Measurements from ENCODE around the gene TAS2R8.
"Not testable (repeated sequence)": the region's sequence is repeated elsewhere in the genome, so short reads cannot be mapped to it uniquely, and the experiment has no call there.

Gene TAS2R8

GRCh38 chr12:10807186-10807585, at the start of gene TAS2R8:
TAS2R8 (minus strand) TSS chr12:10807286; CDS start chr12:10806980, 306 bp downstream.
- no peak for DNase-seq

GRCh38 chr12:10855807-10856206, 48.7 kb upstream of the TAS2R8 start:
- no peak for DNase-seq

- no peak for DNase-seq
Measured at GRCh38 chr12:10853776-10854175, 46.7 kb upstream of the TAS2R8 start.

GRCh38 chr12:10851243-10851858, 44.3 kb upstream of the TAS2R8 start:
- DNase-seq = no peak

- no peak for DNase-seq
Measured at GRCh38 chr12:10849425-10849878, 42.4 kb upstream of the TAS2R8 start, which contains the start of gene PRR4. PRR4 (minus strand) TSS chr12:10849475; CDS start chr12:10849437, 38 bp downstream.

- no peak for DNase-seq
Measured at GRCh38 chr12:10847744-10848143, 40.7 kb upstream of the TAS2R8 start.

- no peak for DNase-seq
Measured at GRCh38 chr12:10842862-10843261, 35.8 kb upstream of the TAS2R8 start.

- no peak for DNase-seq
Measured at GRCh38 chr12:10838461-10838860, 31.4 kb upstream of the TAS2R8 start.

GRCh38 chr12:10829994-10830393, 22.9 kb upstream of the TAS2R8 start:
- no peak for DNase-seq

GRCh38 chr12:10826258-10826657, 19.2 kb upstream of the TAS2R8 start, which contains the start of gene TAS2R10:
TAS2R10 (minus strand) TSS chr12:10826358; CDS start chr12:10826269, 89 bp downstream.
- DNase-seq = no peak

GRCh38 chr12:10824957-10825356, 17.9 kb upstream of the TAS2R8 start:
- no peak for DNase-seq

GRCh38 chr12:10811883-10812536, 4.9 kb upstream of the TAS2R8 start:
- no peak for DNase-seq

- DNase-seq = no peak
Measured at GRCh38 chr12:10810068-10810467, 3.0 kb upstream of the TAS2R8 start, which contains the start of gene TAS2R9. TAS2R9 (minus strand) TSS chr12:10810168; CDS start chr12:10810075, 93 bp downstream.

GRCh38 chr12:10802587-10802986, 4.5 kb downstream of the TAS2R8 start, which contains the start of gene TAS2R7:
TAS2R7 (minus strand) TSS chr12:10802627; CDS start chr12:10802570, 57 bp downstream.
- DNase-seq = no peak

- no peak for DNase-seq
Measured at GRCh38 chr12:10801741-10802140, 5.3 kb downstream of the TAS2R8 start.

GRCh38 chr12:10794222-10794621, 12.9 kb downstream of the TAS2R8 start:
- DNase-seq = no peak

GRCh38 chr12:10791769-10792168, 15.3 kb downstream of the TAS2R8 start:
- DNase-seq = not testable (repeated sequence)

- DNase-seq = no peak
Measured at GRCh38 chr12:10783252-10783651, 23.8 kb downstream of the TAS2R8 start.

GRCh38 chr12:10779103-10779502, 28.0 kb downstream of the TAS2R8 start:
- no peak for DNase-seq

GRCh38 chr12:10771132-10771733, 35.9 kb downstream of the TAS2R8 start:
- no peak for DNase-seq

GRCh38 chr12:10759657-10760056, 47.4 kb downstream of the TAS2R8 start:
- no peak for DNase-seq

- DNase-seq = no peak
Measured at GRCh38 chr12:10756194-10756593, 50.9 kb downstream of the TAS2R8 start.
